ENCODE results near the gene CAMK2A.

- TF ChIP-seq REST (IDR thresholded peaks at IDR 0.05; ENCODE audit: insufficient replicate concordance, low read depth) = no peak
- no peak for TF ChIP-seq CTCF (IDR thresholded peaks at IDR 0.05; ENCODE audit: insufficient read depth, low read length)
- no peak for TF ChIP-seq POLR2AphosphoS5 (IDR thresholded peaks at IDR 0.05; ENCODE audit: low read depth)
- no peak for TF ChIP-seq GABPA (IDR thresholded peaks at IDR 0.05; ENCODE audit: low read depth)
These were observed 15.5 kb upstream of the CAMK2A start for GRCh38 chr5:150305095-150305494.
